ENCODE measurements around the gene TMC5. TPM values are rescaled to one million over a fixed set of nuclear protein-coding genes. Genes with fewer than 3 reads are reported as not detected.

Gene TMC5
- total and polyA plus RNA-seq, 2 donors (not counting 3 experiments of a cell fraction or from before 2014, with no cell fraction given) = not detected

DNA sequence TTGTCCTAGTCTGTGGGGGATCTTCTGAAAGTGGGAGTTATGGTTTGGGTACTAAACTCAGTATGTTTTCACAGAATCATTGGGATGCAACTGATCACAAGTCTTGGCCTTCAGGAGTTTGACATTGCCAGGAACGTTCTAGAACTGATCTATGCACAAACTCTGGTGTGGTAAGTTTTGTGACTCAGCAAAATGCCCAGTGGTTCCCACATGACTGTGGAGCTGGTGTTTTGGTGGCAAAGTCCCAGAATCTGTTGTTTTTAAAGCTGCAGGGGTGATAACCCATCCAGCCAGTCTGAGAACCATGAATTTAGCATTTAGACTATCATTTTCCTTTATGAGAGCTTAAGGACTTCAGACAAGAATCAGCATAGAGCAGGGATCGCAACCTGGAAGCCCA lies 63.6 kb downstream of the TMC5 start:
- H3K4me1 ChIP-seq (ENCODE audit: control insufficient read depth, extremely low read depth, insufficient read depth, low read length) = no peaks in the 10 kb centered on the region
- no peaks in the 10 kb centered on the region for H3K79me2 ChIP-seq (ENCODE audit: control insufficient read depth, insufficient read depth, low read length)
- no peak overlapping the region for H3K9ac ChIP-seq (replicated peaks; ENCODE audit: extremely low read depth, insufficient read depth, low read length)
- dilution Hi-C loops (cut with MboI; ENCODE audit: extremely low pct_ligation_motif_present, low sequenced_read_pairs) = no loop called here
- no peak for TF ChIP-seq POLR2A (IDR thresholded peaks at IDR 0.05; ENCODE audit: low read depth, low read length)
- no peak for TF ChIP-seq JUN (IDR thresholded peaks at IDR 0.05; ENCODE audit: borderline replicate concordance, insufficient read depth, insufficient read length, low read depth)
- no peak for TF ChIP-seq MAX (IDR thresholded peaks at IDR 0.05; ENCODE audit: insufficient read depth, insufficient read length)
- no peak for TF ChIP-seq FOS (IDR thresholded peaks at IDR 0.05; ENCODE audit: borderline replicate concordance, insufficient read depth, low read length)
- no peak for TF ChIP-seq GATA2 (IDR thresholded peaks at IDR 0.05; ENCODE audit: insufficient read depth, insufficient read length, low read depth, low read length)
- TF ChIP-seq POLR2AphosphoS5 (IDR thresholded peaks at IDR 0.05; ENCODE audit: insufficient read depth, low read depth, low read length) = no peak
- no peak for TF ChIP-seq EZH2 (IDR thresholded peaks at IDR 0.05; ENCODE audit: borderline replicate concordance, low read depth, low read length, severe bottlenecking)
- no peak for TF ChIP-seq MYC (IDR thresholded peaks at IDR 0.05; ENCODE audit: low read depth, low read length)
- TF ChIP-seq, protein P1, sequence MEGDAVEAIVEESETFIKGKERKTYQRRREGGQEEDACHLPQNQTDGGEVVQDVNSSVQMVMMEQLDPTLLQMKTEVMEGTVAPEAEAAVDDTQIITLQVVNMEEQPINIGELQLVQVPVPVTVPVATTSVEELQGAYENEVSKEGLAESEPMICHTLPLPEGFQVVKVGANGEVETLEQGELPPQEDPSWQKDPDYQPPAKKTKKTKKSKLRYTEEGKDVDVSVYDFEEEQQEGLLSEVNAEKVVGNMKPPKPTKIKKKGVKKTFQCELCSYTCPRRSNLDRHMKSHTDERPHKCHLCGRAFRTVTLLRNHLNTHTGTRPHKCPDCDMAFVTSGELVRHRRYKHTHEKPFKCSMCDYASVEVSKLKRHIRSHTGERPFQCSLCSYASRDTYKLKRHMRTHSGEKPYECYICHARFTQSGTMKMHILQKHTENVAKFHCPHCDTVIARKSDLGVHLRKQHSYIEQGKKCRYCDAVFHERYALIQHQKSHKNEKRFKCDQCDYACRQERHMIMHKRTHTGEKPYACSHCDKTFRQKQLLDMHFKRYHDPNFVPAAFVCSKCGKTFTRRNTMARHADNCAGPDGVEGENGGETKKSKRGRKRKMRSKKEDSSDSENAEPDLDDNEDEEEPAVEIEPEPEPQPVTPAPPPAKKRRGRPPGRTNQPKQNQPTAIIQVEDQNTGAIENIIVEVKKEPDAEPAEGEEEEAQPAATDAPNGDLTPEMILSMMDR (IDR thresholded peaks at IDR 0.05; ENCODE audit: extremely low read depth in 1 of 2, insufficient read depth in 1 of 2, low read depth in 1 of 2, low read length in 2 of 2) = no peak
- intact Hi-C loops (cut with micrococcal nuclease) = no loop called here
- H2AFZ ChIP-seq (ENCODE audit: low read depth, low read length) = no peak overlapping the region
- CTCF ChIA-PET = interaction anchor here (1.3 kb wide), 1 partner anchor 21 kb away, joined by 5 read pairs; no protein-coding TSS in a partner anchor
- H3K27ac ChIP-seq (ENCODE audit: insufficient read depth, low read depth, low read length) = no peak overlapping the region
- no peak for DNase-seq (ENCODE audit: low read depth, low spot score)
- no peaks in the 10 kb centered on the region for H3K9me1 ChIP-seq (replicated peaks; ENCODE audit: control insufficient read depth, extremely low read depth, insufficient read depth, low read length)
- POLR2A ChIA-PET = no interaction called here
- no peak overlapping the region for H3K4me3 ChIP-seq (replicated peaks in 1 of 3; ENCODE audit: insufficient read depth in 1 of 3, low read depth in 1 of 3, low read length in 3 of 3)
- no peak overlapping the region for H3K4me2 ChIP-seq (ENCODE audit: insufficient read depth, low read length)
- H3K36me3 ChIP-seq (ENCODE audit: control insufficient read depth in 2 of 2, extremely low read depth in 1 of 2, insufficient read depth in 2 of 2, low read length in 2 of 2) = no peaks in the 10 kb centered on the region
- H4K20me1 ChIP-seq (replicated peaks; ENCODE audit: control insufficient read depth, extremely low read depth, insufficient read depth, low read length) = no peaks in the 10 kb centered on the region
- H3K27me3 ChIP-seq (ENCODE audit: control insufficient read depth in 2 of 2, insufficient read depth in 2 of 2, low read length in 2 of 2) = no peaks in the 10 kb centered on the region
- FAIRE-seq = no peak
- no peaks in the 10 kb centered on the region for H3K9me3 ChIP-seq (replicated peaks; ENCODE audit: control insufficient read depth, insufficient read depth, low read length)
- no TSS peak for BruUV-seq (replicated peaks)
